Cardiac septum (tissue), 1 donor: Measurements from ENCODE around the gene ADAMTS14. TPM values are rescaled to one million over a fixed set of nuclear protein-coding genes. Genes with fewer than 3 reads are reported as not detected.

Experiments used
- DNase-seq: peaks from one replicate; pipeline ENCODE4 v3.0.0-alpha.2; 2020; ENCODE audit warnings: low spot score
- intact Hi-C: fragments of 100-400 bp; cut with DNase I; formaldehyde crosslinking; loops from one replicate; pipeline ENCODE4 v1.14.0; 2022
- total RNA-seq: library from RNA; stranded (reverse); fragmentation: NEBNext Ultra II Directional; extraction: Animal tissue kit (Norgen Biotek cat#: 25700); gene quantifications from one replicate; pipeline ENCODE4 v1.2.1, GENCODE V29; 2021
- donor health status: DM: no; HTN: no; CAD: no.

The ADAMTS14 gene
- total RNA-seq, 1 donor from 2014 or later = 0.81 TPM

GRCh38 chr10:70743430-70743788 is 71.1 kb downstream of the ADAMTS14 start:
- intact Hi-C loops = no loop called here

GRCh38 chr10:70743879-70744278 is 71.6 kb downstream of the ADAMTS14 start:
- no peak for DNase-seq
- intact Hi-C loops = no loop called here

More at GRCh38 chr10:70743430-70743788, 71.1 kb downstream of the ADAMTS14 start:
- no peak for DNase-seq

GRCh38 chr10:70744617-70745143 is 72.4 kb downstream of the ADAMTS14 start:
- intact Hi-C loops = no loop called here
- no peak for DNase-seq

GRCh38 chr10:70745555-70745954 is 73.2 kb downstream of the ADAMTS14 start:
- DNase-seq = no peak
- intact Hi-C loops = no loop called here

GRCh38 chr10:70747192-70747965 is 75.1 kb downstream of the ADAMTS14 start:
- no peak for DNase-seq
- intact Hi-C loops = no loop called here

- no peak for DNase-seq
- intact Hi-C loops = no loop called here
Measured at GRCh38 chr10:70748305-70748704, 76.0 kb downstream of the ADAMTS14 start.

GRCh38 chr10:70748801-70749573 is 76.7 kb downstream of the ADAMTS14 start:
- intact Hi-C loops = no loop called here
- DNase-seq = no peak

- intact Hi-C loops = no loop called here
Measured at GRCh38 chr10:70749756-70750155, 77.5 kb downstream of the ADAMTS14 start.

GRCh38 chr10:70750156-70750703 is 77.9 kb downstream of the ADAMTS14 start:
- no peak for DNase-seq
- intact Hi-C loops = no loop called here

More at GRCh38 chr10:70749756-70750155, 77.5 kb downstream of the ADAMTS14 start:
- no peak for DNase-seq

- no peak for DNase-seq
- intact Hi-C loops = no loop called here
Measured at GRCh38 chr10:70751356-70751755, 79.0 kb downstream of the ADAMTS14 start.

- intact Hi-C loops = no loop called here
- no peak for DNase-seq
Measured at GRCh38 chr10:70751991-70752390, 79.7 kb downstream of the ADAMTS14 start.

GRCh38 chr10:70752571-70752970 is 80.3 kb downstream of the ADAMTS14 start:
- intact Hi-C loops = no loop called here
- no peak for DNase-seq

GRCh38 chr10:70753026-70753663 is 80.8 kb downstream of the ADAMTS14 start:
- intact Hi-C loops = no loop called here
- DNase-seq = no peak

- intact Hi-C loops = no loop called here
- DNase-seq = no peak
Measured at GRCh38 chr10:70753841-70754621, 81.7 kb downstream of the ADAMTS14 start.

- DNase-seq = no peak
Measured at GRCh38 chr10:70756700-70757360, 84.5 kb downstream of the ADAMTS14 start.

GRCh38 chr10:70757856-70758255 is 85.5 kb downstream of the ADAMTS14 start:
- DNase-seq = no peak
- intact Hi-C loops = loop anchor here (2.0 to 5.0 kb wide), 3 partner anchors 139 to 296 kb away; no protein-coding TSS in a partner anchor

More at GRCh38 chr10:70756700-70757360, 84.5 kb downstream of the ADAMTS14 start:
- intact Hi-C loops = loop anchor here (5.0 kb wide), 1 partner anchor 295 kb away; no protein-coding TSS in a partner anchor

- no peak for DNase-seq
- intact Hi-C loops = loop anchor here (2.0 to 5.0 kb wide), 3 partner anchors 140 to 297 kb away; no protein-coding TSS in a partner anchor
Measured at GRCh38 chr10:70758757-70759514, 86.6 kb downstream of the ADAMTS14 start.
